Muscle of leg (tissue), 11 donors: ENCODE measurements around the gene GRIA1. TPM values are rescaled to one million over a fixed set of nuclear protein-coding genes. Genes with fewer than 3 reads are reported as not detected.
A peak's percentile ranks its signal among the peaks of the same experiment; 100 is the strongest.

ENCODE experiments used
- DNase-seq: peaks from one replicate; pipeline ENCODE4 v3.0.0; 2013
- H3K27ac ChIP-seq: one replicate; pipeline ENCODE4 v1.5.1; 2013; ENCODE audit warnings: mild to moderate bottlenecking, low read length, control low read depth
- H3K27me3 ChIP-seq: one replicate; pipeline ENCODE4 v1.6.1; 2013; ENCODE audit warnings: low read length; ENCODE audit not compliant: control insufficient read depth, insufficient read depth
- H3K36me3 ChIP-seq: one replicate; pipeline ENCODE4 v1.6.1; 2013; ENCODE audit warnings: low read length; ENCODE audit not compliant: control insufficient read depth, insufficient read depth
- H3K4me1 ChIP-seq: one replicate; pipeline ENCODE4 v1.6.1; 2013; ENCODE audit warnings: low read length; ENCODE audit not compliant: control insufficient read depth, insufficient read depth
- H3K4me3 ChIP-seq: one replicate; pipeline ENCODE4 v1.5.1; 2013; ENCODE audit warnings: low read length, control low read depth
- H3K9me3 ChIP-seq: replicated peaks from 2 replicates; pipeline ENCODE4 v1.6.1; 2013; ENCODE audit warnings: low read depth, low read length; ENCODE audit not compliant: control insufficient read depth
- WGBS: methylation state at CpG from one replicate; pipeline ENCODE4 v1.1.5; 2013; ENCODE audit warnings: missing lambda C conversion rate; ENCODE audit not compliant: insufficient coverage; 5-methylcytosine and 5-hydroxymethylcytosine counted together
- polyA plus RNA-seq, 8 donors: library from polyadenylated mRNA; unstranded; fragments of 120-200 nt; gene quantifications; one replicate each; pipeline versions ENCODE4 v1.2.1 to v1.2.3, GENCODE V29; 2013; ENCODE audit warnings: inconsistent platforms in 1 of 8, low replicate concordance in 1 of 8; ENCODE audit not compliant: insufficient read length in 8 of 8, insufficient read depth in 1 of 8
- total RNA-seq: library from RNA; stranded (reverse); fragments of 120-200 nt; gene quantifications from one replicate; pipeline ENCODE4 v1.2.4, GENCODE V29; 2013

The GRIA1 gene
- total and polyA plus RNA-seq, 9 donors, result 0.37 to 1.1 (median 0.84) TPM

DNA sequence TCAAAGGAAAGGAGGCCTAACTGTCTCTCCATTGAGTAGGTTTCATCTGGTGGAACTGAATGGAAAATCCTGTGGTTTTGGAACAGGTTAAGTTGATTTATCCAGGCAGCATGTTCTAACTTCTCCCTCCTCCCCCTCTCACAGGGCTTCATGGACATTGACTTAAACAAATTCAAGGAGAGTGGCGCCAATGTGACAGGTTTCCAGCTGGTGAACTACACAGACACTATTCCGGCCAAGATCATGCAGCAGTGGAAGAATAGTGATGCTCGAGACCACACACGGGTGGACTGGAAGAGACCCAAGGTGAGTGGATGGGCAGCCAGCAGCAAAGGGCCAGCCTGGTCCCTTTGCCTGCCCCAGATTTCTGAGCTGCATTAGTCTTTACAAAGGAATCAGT is 183.9 kb downstream of the GRIA1 start:
- H3K27me3 ChIP-seq, result no peaks in the 10 kb centered on the region
- no peak overlapping the region for H3K27ac ChIP-seq
- 78% methylated on average over 4 of the region's 4 CpGs for WGBS
- no peak overlapping the region for H3K4me3 ChIP-seq
- no peaks in the 10 kb centered on the region for H3K36me3 ChIP-seq
- peak; percentile 16 for DNase-seq
- peaks cover 7% of the 10 kb centered on the region for H3K4me1 ChIP-seq
- H3K9me3 ChIP-seq, result no peaks in the 10 kb centered on the region

DNA sequence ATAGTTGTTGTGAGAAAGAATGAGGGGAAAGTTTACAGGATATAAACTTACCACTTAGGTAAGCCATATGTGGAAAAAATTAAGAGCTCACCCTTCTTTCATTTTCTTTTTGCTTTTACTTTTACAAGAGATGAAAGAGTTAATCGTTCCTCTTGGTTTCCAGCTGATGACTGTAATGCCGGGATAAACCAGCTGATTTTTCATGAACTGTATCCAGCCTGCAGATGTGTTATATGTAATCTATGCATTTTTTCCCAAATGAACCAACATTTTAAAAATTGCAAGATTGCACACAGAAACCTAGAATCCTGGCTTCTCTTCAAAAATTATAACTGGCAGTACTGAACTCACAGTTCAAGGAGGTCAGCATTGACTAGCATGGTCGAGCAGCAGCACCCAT is 185.9 kb downstream of the GRIA1 start:
- H3K27ac ChIP-seq, result no peak overlapping the region
- WGBS, result 15% methylated on average over 1 of the region's 3 CpGs
- no peaks in the 10 kb centered on the region for H3K27me3 ChIP-seq
- peak; percentile 27 for DNase-seq
- no peak overlapping the region for H3K4me3 ChIP-seq
- H3K9me3 ChIP-seq, result no peaks in the 10 kb centered on the region
- H3K36me3 ChIP-seq, result no peaks in the 10 kb centered on the region
- peaks cover 7% of the 10 kb centered on the region for H3K4me1 ChIP-seq

GRCh38 chr5:153676821-153677220 is 186.4 kb downstream of the GRIA1 start:
- H3K36me3 ChIP-seq, result no peaks in the 10 kb centered on the region
- no peak overlapping the region for H3K4me3 ChIP-seq
- H3K4me1 ChIP-seq, result peaks cover 7% of the 10 kb centered on the region
- 43% methylated on average over 1 of the region's 7 CpGs for WGBS
- H3K27me3 ChIP-seq, result no peaks in the 10 kb centered on the region
- no peak for DNase-seq
- no peaks in the 10 kb centered on the region for H3K9me3 ChIP-seq
- no peak overlapping the region for H3K27ac ChIP-seq

DNA sequence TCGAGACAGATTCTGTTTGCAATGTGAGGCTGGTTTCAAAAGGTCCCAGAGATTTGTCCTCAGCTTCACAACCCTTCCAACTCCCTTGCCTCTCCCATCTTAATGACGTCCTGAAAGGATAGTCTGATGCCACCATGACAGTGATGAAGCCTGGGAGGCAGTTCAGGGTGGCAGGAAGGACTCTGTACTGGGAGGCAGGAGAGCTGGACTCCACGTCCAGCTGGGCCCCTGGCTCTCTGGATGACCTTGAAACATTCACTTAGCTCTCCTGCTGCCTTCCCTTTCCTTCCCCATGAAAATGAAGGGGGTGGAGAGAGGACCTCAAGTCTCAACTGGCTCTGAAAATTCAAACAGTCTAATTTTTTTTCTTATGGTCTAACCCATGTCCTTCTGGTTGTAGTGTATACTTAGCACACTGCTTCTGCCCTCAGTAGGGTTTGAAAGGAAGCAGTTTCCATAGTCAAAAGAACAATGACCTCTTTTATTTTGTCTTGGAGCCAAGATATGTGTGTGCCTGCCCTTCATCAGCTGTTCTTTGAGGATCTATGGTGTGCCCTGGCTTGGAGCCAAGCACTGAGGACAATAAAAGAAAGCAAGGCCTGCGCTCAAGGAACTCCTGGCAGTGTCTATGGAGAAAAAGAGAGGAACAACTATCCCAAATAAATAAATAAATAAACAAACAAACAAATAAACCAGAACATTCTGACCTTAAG is 188.3 kb downstream of the GRIA1 start:
- H3K27me3 ChIP-seq, result peaks cover 2% of the 10 kb centered on the region
- DNase-seq, result peak; percentile 25
- no peaks in the 10 kb centered on the region for H3K9me3 ChIP-seq
- no peak overlapping the region for H3K4me3 ChIP-seq
- H3K4me1 ChIP-seq, result peaks cover 7% of the 10 kb centered on the region
- no peak overlapping the region for H3K27ac ChIP-seq
- 100% methylated on average over 1 of the region's 4 CpGs for WGBS
- no peaks in the 10 kb centered on the region for H3K36me3 ChIP-seq

DNA sequence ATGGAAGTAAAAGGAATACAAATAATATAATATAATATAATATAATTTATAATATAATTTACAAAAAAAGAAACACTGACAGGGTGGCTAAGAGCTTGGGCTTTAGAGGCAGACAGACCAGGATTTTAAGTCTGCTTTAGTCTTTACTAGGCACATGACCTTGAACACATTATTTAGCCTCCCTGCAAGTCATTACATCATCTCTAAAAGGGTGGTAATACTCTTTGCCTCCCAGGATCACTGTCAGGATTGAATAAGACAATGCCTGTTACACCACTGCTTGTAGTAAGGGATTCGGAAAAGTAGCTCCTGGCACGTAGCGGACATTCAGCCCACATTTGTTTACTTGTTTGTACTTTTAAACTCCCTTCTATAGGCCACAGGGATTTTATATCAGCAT is 199.8 kb downstream of the GRIA1 start:
- no peak for DNase-seq
- no CpG with 5 or more reads among the region's 3 CpGs for WGBS

GRCh38 chr5:153696256-153696655 is 205.8 kb downstream of the GRIA1 start:
- no peaks in the 10 kb centered on the region for H3K4me1 ChIP-seq
- no peaks in the 10 kb centered on the region for H3K27me3 ChIP-seq
- WGBS, result 86% methylated on average over 1 of the region's 3 CpGs
- no peak for DNase-seq
- no peak overlapping the region for H3K27ac ChIP-seq
- H3K4me3 ChIP-seq, result no peak overlapping the region
- no peaks in the 10 kb centered on the region for H3K36me3 ChIP-seq
- no peaks in the 10 kb centered on the region for H3K9me3 ChIP-seq

More for the DNA sequence above, 199.8 kb downstream of the GRIA1 start:
- H3K27me3 ChIP-seq, result no peaks in the 10 kb centered on the region
- no peaks in the 10 kb centered on the region for H3K9me3 ChIP-seq
- no peaks in the 10 kb centered on the region for H3K4me1 ChIP-seq
- no peaks in the 10 kb centered on the region for H3K36me3 ChIP-seq
- no peak overlapping the region for H3K4me3 ChIP-seq
- H3K27ac ChIP-seq, result no peak overlapping the region

- no peaks in the 10 kb centered on the region for H3K9me3 ChIP-seq
- H3K27me3 ChIP-seq, result no peaks in the 10 kb centered on the region
- no peak overlapping the region for H3K4me3 ChIP-seq
- no peaks in the 10 kb centered on the region for H3K36me3 ChIP-seq
- 60% methylated on average over 2 of the region's 3 CpGs for WGBS
- no peak overlapping the region for H3K27ac ChIP-seq
- DNase-seq, result no peak
- no peaks in the 10 kb centered on the region for H3K4me1 ChIP-seq
Measured at GRCh38 chr5:153699035-153699434, 208.6 kb downstream of the GRIA1 start.

GRCh38 chr5:153700940-153701339 is 210.5 kb downstream of the GRIA1 start:
- Histone ChIP-seq H3K27ac (no peak overlapping the region), H3K9me3 (no peaks in the 10 kb centered on the region), H3K27me3 (no peaks in the 10 kb centered on the region), H3K4me1 (no peaks in the 10 kb centered on the region), H3K4me3 (no peak overlapping the region), H3K36me3 (no peaks in the 10 kb centered on the region)
- no peak for DNase-seq

GRCh38 chr5:153702265-153702664 is 211.8 kb downstream of the GRIA1 start:
- H3K9me3 ChIP-seq, result no peaks in the 10 kb centered on the region
- no CpG with 5 or more reads among the region's 4 CpGs for WGBS
- DNase-seq, result no peak
- H3K27me3 ChIP-seq, result no peaks in the 10 kb centered on the region
- no peaks in the 10 kb centered on the region for H3K36me3 ChIP-seq
- H3K4me1 ChIP-seq, result no peaks in the 10 kb centered on the region
- H3K27ac ChIP-seq, result no peak overlapping the region
- H3K4me3 ChIP-seq, result no peak overlapping the region

GRCh38 chr5:153704110-153704509 is 213.6 kb downstream of the GRIA1 start:
- H3K4me1 ChIP-seq, result no peaks in the 10 kb centered on the region
- DNase-seq, result no peak
- no peak overlapping the region for H3K4me3 ChIP-seq
- no peak overlapping the region for H3K27ac ChIP-seq
- H3K9me3 ChIP-seq, result no peaks in the 10 kb centered on the region
- no peaks in the 10 kb centered on the region for H3K36me3 ChIP-seq
- H3K27me3 ChIP-seq, result no peaks in the 10 kb centered on the region

GRCh38 chr5:153707626-153708025 is 217.2 kb downstream of the GRIA1 start:
- Histone ChIP-seq H3K4me1 (no peaks in the 10 kb centered on the region), H3K9me3 (no peaks in the 10 kb centered on the region), H3K4me3 (no peak overlapping the region), H3K36me3 (no peaks in the 10 kb centered on the region), H3K27ac (no peak overlapping the region), H3K27me3 (no peaks in the 10 kb centered on the region)
- WGBS, result 70% methylated on average over 3 of the region's 6 CpGs
- no peak for DNase-seq
